HG02970 (cell line): ENCODE results near the gene HSPBP1.

Source experiments
- ATAC-seq: cut with Tn5 transposase; IDR thresholded peaks from one replicate; pipeline ENCODE4 v1.9.1; 2021; ENCODE audit warnings: mild to moderate bottlenecking, moderate library complexity, moderate number of reproducible peaks; ENCODE audit not compliant: unreplicated experiment, low FRiP score

Gene HSPBP1

GRCh38 chr19:55242517-55242916, 37.4 kb downstream of the HSPBP1 start:
- ATAC-seq: no peak

GRCh38 chr19:55241935-55242464, 37.9 kb downstream of the HSPBP1 start:
- no peak for ATAC-seq

- no peak for ATAC-seq
Measured at GRCh38 chr19:55241143-55241934, 38.6 kb downstream of the HSPBP1 start.

- no peak for ATAC-seq
Measured at GRCh38 chr19:55240713-55241020, 39.2 kb downstream of the HSPBP1 start.

- no peak for ATAC-seq
Measured at GRCh38 chr19:55239004-55239403, 40.9 kb downstream of the HSPBP1 start.

- no peak for ATAC-seq
Measured at GRCh38 chr19:55238030-55238429, 41.9 kb downstream of the HSPBP1 start.

GRCh38 chr19:55232986-55233385, 46.9 kb downstream of the HSPBP1 start:
- no peak for ATAC-seq

- no peak for ATAC-seq
Measured at GRCh38 chr19:55232286-55232602, 47.7 kb downstream of the HSPBP1 start.

- no peak for ATAC-seq
Measured at GRCh38 chr19:55231391-55232285, 48.3 kb downstream of the HSPBP1 start.

- no peak for ATAC-seq
Measured at GRCh38 chr19:55230780-55231179, 49.1 kb downstream of the HSPBP1 start.

- ATAC-seq: no peak
Measured at GRCh38 chr19:55230329-55230728, 49.6 kb downstream of the HSPBP1 start.

GRCh38 chr19:55229789-55230182, 50.1 kb downstream of the HSPBP1 start:
- no peak for ATAC-seq

- no peak for ATAC-seq
Measured at GRCh38 chr19:55229145-55229788, 50.6 kb downstream of the HSPBP1 start.

- ATAC-seq: no peak
Measured at GRCh38 chr19:55228403-55229031, 51.4 kb downstream of the HSPBP1 start, which contains the start of gene TMEM86B. Gene TMEM86B, minus strand, starts transcription at chr19:55228763. Its CDS starts 22 bp downstream, at chr19:55228741.

GRCh38 chr19:55228015-55228391, 51.9 kb downstream of the HSPBP1 start:
- no peak for ATAC-seq

GRCh38 chr19:55227241-55228014, 52.5 kb downstream of the HSPBP1 start:
- ATAC-seq: no peak

GRCh38 chr19:55226788-55227187, 53.1 kb downstream of the HSPBP1 start:
- no peak for ATAC-seq

- ATAC-seq: no peak
Measured at GRCh38 chr19:55226273-55226672, 53.6 kb downstream of the HSPBP1 start.

GRCh38 chr19:55225415-55225958, 54.4 kb downstream of the HSPBP1 start:
- no peak for ATAC-seq
